Measurements from ENCODE around the gene FLT3. TPM values are rescaled to one million over a fixed set of nuclear protein-coding genes. Genes with fewer than 3 reads are reported as not detected.

Gene FLT3
- total and polyA plus RNA-seq, 2 of the 13 experiments (the other 11 are each of a cell fraction or from before 2014, with no cell fraction given), result not detected

GRCh38 chr13:27960362-27961226, 139.8 kb downstream of the FLT3 start (continued):
- TF ChIP-seq KLF15 (CRISPR knock-in tag; IDR thresholded peaks at IDR 0.05; ENCODE audit: borderline replicate concordance) (peak; percentile 57; the same call in 1 of the 2 replicates), ZNF354B (CRISPR knock-in tag; IDR thresholded peaks at IDR 0.05) (0 out of 2 replicates have a peak, but pooled peaks have one; percentile 45), EZH2 (conservative IDR thresholded peaks at IDR 0.05; ENCODE audit: low read depth, low read length) (no peak), ZNF607 (CRISPR knock-in tag; IDR thresholded peaks at IDR 0.05; ENCODE audit: borderline replicate concordance) (no peak; the same call in 1 of the 2 replicates), YEATS2 (CRISPR knock-in tag; IDR thresholded peaks at IDR 0.05; ENCODE audit: borderline replicate concordance) (peak; percentile 64; the same call in 1 of the 2 replicates), ELF3 (CRISPR knock-in tag; IDR thresholded peaks at IDR 0.05) (peak; percentile 68), ZFX (CRISPR knock-in tag; IDR thresholded peaks at IDR 0.05; ENCODE audit: low read depth) (peak; percentile 80), GATA4 (IDR thresholded peaks at IDR 0.05; ENCODE audit: borderline replicate concordance, low read depth) (peak; percentile 33; the same call in 1 of the 2 replicates), CCAR2 (optimal IDR thresholded peaks at IDR 0.05; ENCODE audit: low read depth, low read length) (no peak), CCDC6 (CRISPR knock-in tag; IDR thresholded peaks at IDR 0.05) (peak; percentile 74; the same call in 1 of the 2 replicates), ZNF3 (CRISPR knock-in tag; IDR thresholded peaks at IDR 0.05) (no peak), NCOA5 (CRISPR knock-in tag; IDR thresholded peaks at IDR 0.05) (no peak), JUNB (CRISPR knock-in tag; IDR thresholded peaks at IDR 0.05; ENCODE audit: borderline replicate concordance) (no peak), NFE2 (CRISPR knock-in tag; IDR thresholded peaks at IDR 0.05) (no peak), NFRKB (IDR thresholded peaks at IDR 0.05) (no peak), NCOA2 (CRISPR knock-in tag; IDR thresholded peaks at IDR 0.05) (peak; percentile 87), CERS6 (CRISPR knock-in tag; IDR thresholded peaks at IDR 0.05) (no peak), ZNF761 (CRISPR knock-in tag; conservative IDR thresholded peaks at IDR 0.05) (peak; percentile 55; the same call in 1 of the 2 replicates), ZNF382 (CRISPR knock-in tag; IDR thresholded peaks at IDR 0.05; ENCODE audit: borderline replicate concordance) (no peak), SYNCRIP (IDR thresholded peaks at IDR 0.05; ENCODE audit: insufficient read depth, low read depth, low read length) (no peak)
- TF ChIP-seq, protein P1, sequence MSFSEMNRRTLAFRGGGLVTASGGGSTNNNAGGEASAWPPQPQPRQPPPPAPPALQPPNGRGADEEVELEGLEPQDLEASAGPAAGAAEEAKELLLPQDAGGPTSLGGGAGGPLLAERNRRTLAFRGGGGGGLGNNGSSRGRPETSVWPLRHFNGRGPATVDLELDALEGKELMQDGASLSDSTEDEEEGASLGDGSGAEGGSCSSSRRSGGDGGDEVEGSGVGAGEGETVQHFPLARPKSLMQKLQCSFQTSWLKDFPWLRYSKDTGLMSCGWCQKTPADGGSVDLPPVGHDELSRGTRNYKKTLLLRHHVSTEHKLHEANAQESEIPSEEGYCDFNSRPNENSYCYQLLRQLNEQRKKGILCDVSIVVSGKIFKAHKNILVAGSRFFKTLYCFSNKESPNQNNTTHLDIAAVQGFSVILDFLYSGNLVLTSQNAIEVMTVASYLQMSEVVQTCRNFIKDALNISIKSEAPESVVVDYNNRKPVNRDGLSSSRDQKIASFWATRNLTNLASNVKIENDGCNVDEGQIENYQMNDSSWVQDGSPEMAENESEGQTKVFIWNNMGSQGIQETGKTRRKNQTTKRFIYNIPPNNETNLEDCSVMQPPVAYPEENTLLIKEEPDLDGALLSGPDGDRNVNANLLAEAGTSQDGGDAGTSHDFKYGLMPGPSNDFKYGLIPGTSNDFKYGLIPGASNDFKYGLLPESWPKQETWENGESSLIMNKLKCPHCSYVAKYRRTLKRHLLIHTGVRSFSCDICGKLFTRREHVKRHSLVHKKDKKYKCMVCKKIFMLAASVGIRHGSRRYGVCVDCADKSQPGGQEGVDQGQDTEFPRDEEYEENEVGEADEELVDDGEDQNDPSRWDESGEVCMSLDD (CRISPR knock-in tag; IDR thresholded peaks at IDR 0.05; ENCODE audit: borderline replicate concordance), result peak; percentile 91
- TF ChIP-seq, protein P2, sequence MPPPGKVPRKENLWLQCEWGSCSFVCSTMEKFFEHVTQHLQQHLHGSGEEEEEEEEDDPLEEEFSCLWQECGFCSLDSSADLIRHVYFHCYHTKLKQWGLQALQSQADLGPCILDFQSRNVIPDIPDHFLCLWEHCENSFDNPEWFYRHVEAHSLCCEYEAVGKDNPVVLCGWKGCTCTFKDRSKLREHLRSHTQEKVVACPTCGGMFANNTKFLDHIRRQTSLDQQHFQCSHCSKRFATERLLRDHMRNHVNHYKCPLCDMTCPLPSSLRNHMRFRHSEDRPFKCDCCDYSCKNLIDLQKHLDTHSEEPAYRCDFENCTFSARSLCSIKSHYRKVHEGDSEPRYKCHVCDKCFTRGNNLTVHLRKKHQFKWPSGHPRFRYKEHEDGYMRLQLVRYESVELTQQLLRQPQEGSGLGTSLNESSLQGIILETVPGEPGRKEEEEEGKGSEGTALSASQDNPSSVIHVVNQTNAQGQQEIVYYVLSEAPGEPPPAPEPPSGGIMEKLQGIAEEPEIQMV (CRISPR knock-in tag; IDR thresholded peaks at IDR 0.05; ENCODE audit: low read depth), result peak; percentile 67; the same call in 1 of the 2 replicates
- TF ChIP-seq, protein P3, sequence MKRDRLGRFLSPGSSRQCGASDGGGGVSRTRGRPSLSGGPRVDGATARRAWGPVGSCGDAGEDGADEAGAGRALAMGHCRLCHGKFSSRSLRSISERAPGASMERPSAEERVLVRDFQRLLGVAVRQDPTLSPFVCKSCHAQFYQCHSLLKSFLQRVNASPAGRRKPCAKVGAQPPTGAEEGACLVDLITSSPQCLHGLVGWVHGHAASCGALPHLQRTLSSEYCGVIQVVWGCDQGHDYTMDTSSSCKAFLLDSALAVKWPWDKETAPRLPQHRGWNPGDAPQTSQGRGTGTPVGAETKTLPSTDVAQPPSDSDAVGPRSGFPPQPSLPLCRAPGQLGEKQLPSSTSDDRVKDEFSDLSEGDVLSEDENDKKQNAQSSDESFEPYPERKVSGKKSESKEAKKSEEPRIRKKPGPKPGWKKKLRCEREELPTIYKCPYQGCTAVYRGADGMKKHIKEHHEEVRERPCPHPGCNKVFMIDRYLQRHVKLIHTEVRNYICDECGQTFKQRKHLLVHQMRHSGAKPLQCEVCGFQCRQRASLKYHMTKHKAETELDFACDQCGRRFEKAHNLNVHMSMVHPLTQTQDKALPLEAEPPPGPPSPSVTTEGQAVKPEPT (CRISPR knock-in tag; IDR thresholded peaks at IDR 0.05; ENCODE audit: low read depth), result 0 out of 2 replicates have a peak, but pooled peaks have one; percentile 52
